ENCODE data around the gene MTUS2.

The MTUS2 gene

DNA sequence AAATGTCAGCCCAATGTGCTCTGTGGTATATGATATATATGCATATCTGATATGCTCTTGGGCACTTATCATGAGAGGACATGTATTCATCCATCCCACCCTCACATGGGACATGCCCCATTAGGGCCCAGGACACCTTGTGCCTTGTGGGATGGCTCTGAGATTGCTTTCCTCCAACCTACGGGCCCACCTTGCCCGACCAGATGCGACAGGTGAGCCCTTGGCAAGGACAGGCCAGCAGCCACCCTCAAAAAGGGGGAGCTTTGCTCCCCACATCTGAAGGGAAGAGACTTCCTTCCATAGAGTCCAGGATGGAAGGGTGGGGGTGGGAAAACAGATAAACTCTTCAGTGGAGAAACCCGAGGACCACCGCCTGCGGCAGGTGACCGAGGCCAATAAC is 716.7 kb downstream of the MTUS2 start:
- no peak for DNase-seq

GRCh38 chr13:29537736-29538651 is 717.9 kb downstream of the MTUS2 start:
- DNase-seq, result no peak

GRCh38 chr13:29538652-29539040 is 718.5 kb downstream of the MTUS2 start:
- DNase-seq, result no peak

DNA sequence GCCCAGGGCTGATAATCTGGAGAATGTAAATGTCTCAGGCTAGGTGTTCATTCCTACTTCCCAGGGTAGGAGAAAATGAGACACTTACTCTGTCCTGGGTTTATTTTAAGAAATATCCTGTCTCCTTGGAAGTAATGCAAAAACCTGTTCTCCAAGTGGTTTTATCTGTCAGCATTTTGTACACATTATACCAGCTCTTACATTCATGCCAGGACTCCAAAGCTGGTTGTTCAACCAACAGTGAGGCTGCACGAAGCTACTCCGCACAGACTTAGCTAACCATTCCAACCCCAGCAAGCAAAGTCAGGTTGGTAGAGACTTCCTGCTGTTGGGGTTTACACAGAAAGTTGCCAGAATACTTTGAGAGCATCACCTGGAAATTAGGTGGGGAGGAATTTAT is 719.7 kb downstream of the MTUS2 start:
- no peak for DNase-seq

- DNase-seq, result no peak
These were observed 720.2 kb downstream of the MTUS2 start for GRCh38 chr13:29540334-29540733.

GRCh38 chr13:29540799-29541198 is 720.7 kb downstream of the MTUS2 start:
- DNase-seq, result no peak

- no peak for DNase-seq
These were observed 721.3 kb downstream of the MTUS2 start for GRCh38 chr13:29541400-29541799.

DNA sequence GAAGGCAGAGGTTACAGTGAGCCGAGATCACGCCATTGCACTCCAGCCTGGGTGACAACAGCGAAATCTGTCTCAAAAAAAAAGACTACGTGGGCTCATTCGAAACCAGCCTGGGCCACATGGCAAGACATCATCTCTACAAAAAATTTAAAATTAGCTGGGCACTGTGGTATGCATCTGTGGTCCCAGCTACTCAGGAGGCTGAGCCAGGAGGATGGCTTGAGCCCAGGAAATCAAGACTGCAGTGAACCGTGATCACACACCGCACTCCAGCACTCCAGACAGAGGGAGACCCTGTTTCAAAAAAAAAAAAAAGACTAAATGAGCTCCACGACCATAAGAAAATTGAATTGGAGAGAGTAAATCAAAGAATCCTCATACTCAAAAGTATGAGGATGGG is 722.2 kb downstream of the MTUS2 start:
- DNase-seq, result no peak

DNA sequence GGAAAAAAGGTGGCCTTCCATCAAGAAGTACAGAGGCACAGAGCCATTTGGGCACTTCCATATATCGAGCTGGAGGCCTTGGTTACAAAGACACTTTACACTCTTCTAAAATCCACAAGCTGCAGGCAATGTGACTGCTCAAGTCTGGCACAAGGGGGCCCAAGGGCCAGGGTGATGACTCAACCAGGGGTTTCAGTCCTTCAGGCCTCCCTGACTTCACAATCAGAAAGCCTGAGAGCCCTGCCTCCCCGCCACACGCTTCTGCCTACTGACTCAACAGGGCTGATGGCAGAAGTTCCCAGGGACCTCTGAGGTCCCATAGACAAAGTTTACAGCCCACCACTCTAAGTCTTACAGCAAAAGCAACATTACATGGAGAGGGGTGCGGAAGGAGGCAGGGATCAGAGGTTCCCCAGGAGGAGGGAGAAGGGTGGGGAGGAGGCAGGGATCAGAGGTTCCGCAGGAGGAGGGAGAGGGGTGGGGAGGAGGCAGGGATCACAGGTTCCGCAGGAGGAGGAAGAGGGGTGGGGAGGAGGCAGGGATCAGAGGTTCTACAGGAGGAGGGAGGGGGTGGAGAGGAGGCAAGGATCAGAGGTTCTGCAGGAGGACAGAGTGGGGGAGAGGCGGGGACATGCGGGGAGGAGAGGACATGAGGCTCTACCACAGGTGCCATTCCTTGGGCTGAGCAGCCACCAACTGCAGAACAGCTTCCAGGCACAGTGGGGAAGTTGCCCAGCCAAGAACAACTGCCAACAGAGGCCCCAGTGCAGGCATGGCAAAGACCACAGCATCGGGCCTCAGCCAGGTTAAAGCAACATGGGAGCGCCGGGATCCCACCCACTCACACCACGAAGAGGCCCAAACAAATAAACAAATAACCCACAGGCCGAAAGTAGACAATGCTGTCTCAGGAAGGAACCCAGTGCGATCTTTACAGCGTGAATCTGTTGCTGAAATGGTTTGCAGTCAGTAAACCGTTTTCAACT is 723.4 kb downstream of the MTUS2 start:
- peak; percentile 74 for DNase-seq

GRCh38 chr13:29545988-29546387 is 725.8 kb downstream of the MTUS2 start:
- DNase-seq, result no peak

DNA sequence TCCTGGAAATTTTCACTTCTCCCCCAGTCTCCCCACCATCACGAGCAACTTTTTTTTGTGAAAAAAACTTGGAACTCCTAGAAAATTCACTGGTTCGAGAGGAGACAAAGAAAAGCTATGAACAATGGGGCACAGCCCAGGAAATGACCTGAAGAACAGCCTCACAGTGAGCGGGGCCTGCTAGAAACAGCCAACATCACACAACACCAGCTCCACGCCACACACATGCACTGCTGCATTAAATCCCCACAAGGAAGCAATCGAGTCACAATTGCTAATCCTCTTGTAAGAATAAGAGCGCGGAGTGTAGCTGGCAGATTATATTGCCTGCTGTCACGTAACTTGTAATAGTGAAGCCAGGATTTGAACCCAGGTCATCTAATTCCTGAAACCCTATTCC is 726.5 kb downstream of the MTUS2 start:
- DNase-seq, result no peak

DNA sequence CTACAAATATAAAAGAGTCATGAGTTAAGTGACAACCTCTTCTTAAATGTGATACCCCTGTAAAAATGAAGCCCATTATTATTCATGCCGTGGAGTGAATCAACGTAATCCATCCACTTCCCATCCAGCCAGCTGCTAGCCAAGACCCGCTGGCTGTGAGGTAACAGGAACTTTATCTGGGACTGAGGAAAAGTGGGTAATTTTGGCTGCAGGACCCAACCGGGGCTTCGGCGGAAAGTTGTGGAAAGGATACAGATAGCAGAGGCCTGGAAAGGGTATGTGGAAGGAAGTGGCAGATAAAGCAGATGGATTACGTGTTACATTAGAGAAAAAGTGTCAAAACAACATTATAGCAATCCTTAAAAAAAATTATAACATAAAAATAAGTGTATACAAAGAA is 727.0 kb downstream of the MTUS2 start:
- DNase-seq, result no peak

GRCh38 chr13:29548722-29549121 is 728.6 kb downstream of the MTUS2 start:
- peak; percentile 48 for DNase-seq

DNA sequence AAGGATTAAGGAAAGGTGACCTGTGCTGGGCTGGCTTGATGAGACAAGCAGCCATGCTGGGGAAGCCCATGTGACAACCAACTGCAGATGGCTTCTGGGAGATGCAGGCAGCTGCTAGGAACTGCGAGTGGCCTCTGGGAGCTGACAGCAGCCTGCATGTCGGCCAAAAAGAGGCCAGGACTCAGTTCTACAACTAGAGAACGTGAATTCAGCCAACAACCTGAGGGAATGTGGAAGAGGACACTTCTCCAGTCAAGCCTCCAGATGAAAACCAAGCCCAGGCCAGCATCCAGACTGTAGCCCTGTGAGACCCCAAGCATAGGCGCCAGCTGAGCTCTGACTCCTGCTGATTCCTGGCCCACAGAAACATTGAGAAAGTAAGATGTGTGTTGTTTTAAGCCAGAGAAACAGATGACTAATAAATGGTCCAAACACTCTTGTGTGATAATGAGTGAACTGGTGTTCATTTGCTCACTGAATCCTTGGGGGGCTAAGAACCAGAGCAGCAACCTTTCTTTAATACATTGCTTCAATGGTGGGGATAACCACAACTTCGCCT is 730.4 kb downstream of the MTUS2 start:
- DNase-seq, result no peak

- DNase-seq, result no peak
These were observed 731.1 kb downstream of the MTUS2 start for GRCh38 chr13:29551214-29551613.
